Spleen (tissue), 7 donors: Measurements from ENCODE around the gene ANKK1.

Experiments used
- CTCF ChIP-seq, 11 experiments: fragments of 200-600 bp in 7 of 11; fragments of 450-650 bp in 4 of 11; sonication (generic) in 4 of 11; IDR thresholded peaks in 8 of 11; conservative IDR thresholded peaks in 3 of 11; 1 replicate in 7 of 11; 2 replicates in 4 of 11; pipeline versions ENCODE4 v1.4.0 to v1.8.0; 2016 to 2021; ENCODE audit warnings: antibody characterized with exemption in 11 of 11, inconsistent platforms in 4 of 11, mild to moderate bottlenecking in 1 of 11
- POLR2A ChIP-seq, 3 donors: fragments of 450-650 bp; IDR thresholded peaks; one replicate each; pipeline ENCODE4 v1.5.1; 2017; ENCODE audit warnings: antibody characterized with exemption in 3 of 3, mild to moderate bottlenecking in 1 of 3
- POLR2AphosphoS5 ChIP-seq, 3 donors: sonication (generic); formaldehyde crosslinking; IDR thresholded peaks; one replicate each; pipeline ENCODE4 v1.5.1; 2017; ENCODE audit warnings: antibody characterized with exemption in 3 of 3
- donor health status: DM: no; HTN: no; CAD: no; lungs with moderate emphysema.
- donor health status: DM: no; HTN: no; CAD: no.
- donor health status: DM: no; HTN: no; CAD: no.

GRCh38 chr11:113407163-113407562 is 19.6 kb downstream of the ANKK1 start:
- TF ChIP-seq POLR2AphosphoS5 (IDR thresholded peaks at IDR 0.05) (no peak), CTCF (IDR thresholded peaks at IDR 0.05 in 8 of 11, conservative IDR thresholded peaks at IDR 0.05 in 3 of 11) (no peak), POLR2A (IDR thresholded peaks at IDR 0.05) (no peak)
